PC-9 (cell line): ENCODE measurements around the gene CC2D1B. TPM values are rescaled to one million over a fixed set of nuclear protein-coding genes. Genes with fewer than 3 reads are reported as not detected.

Experiments used
- BruUV-seq: library from RNA; stranded (reverse); fragments of 400-500 nt; replicated peaks from 2 replicates; lab custom pipeline; 2021; lab: Mats Ljungman, UMichigan
- CTCF ChIA-PET: fragments of 300-600 bp; sonication (Branson Sonifier 250); formaldehyde crosslinking; loops from one replicate; lab custom pipeline; 2022; ENCODE audit warnings: antibody characterized with exemption; lab: Charles Lee
- POLR2A ChIA-PET: fragments of 300-600 bp; sonication (Branson Sonifier 250); formaldehyde crosslinking; loops from one replicate; lab custom pipeline; 2022; ENCODE audit warnings: antibody characterized with exemption; ENCODE audit not compliant: unreplicated experiment; lab: Charles Lee
- DNase-seq, 2 experiments: peaks; one replicate each; pipeline versions ENCODE4 v3.0.0 to v3.0.0-alpha.2; 2015 to 2022; ENCODE audit warnings: mixed read lengths in 1 of 2
- H2AFZ ChIP-seq: fragments of 200-600 bp; sonication (generic); 2 replicates; pipeline ENCODE4 v1.8.1; 2017; ENCODE audit warnings: antibody characterized with exemption
- H3F3A ChIP-seq: fragments of 200-600 bp; sonication (generic); 2 replicates; pipeline ENCODE4 v1.8.1; 2017; ENCODE audit warnings: antibody characterized with exemption, mild to moderate bottlenecking, low read depth; ENCODE audit not compliant: insufficient read depth
- H3K27ac ChIP-seq: fragments of 200-600 bp; sonication (generic); 2 replicates; pipeline ENCODE4 v1.6.1; 2016; ENCODE audit warnings: mixed run types
- H3K27me3 ChIP-seq: fragments of 200-600 bp; sonication (generic); 2 replicates; pipeline ENCODE4 v1.6.1; 2016; ENCODE audit warnings: low read depth, mixed run types; ENCODE audit not compliant: insufficient read depth
- H3K36me3 ChIP-seq: fragments of 200-600 bp; sonication (generic); 2 replicates; pipeline ENCODE4 v1.6.1; 2016; ENCODE audit warnings: low read depth, mixed run types
- H3K4me1 ChIP-seq: fragments of 200-600 bp; sonication (generic); replicated peaks from 2 replicates; pipeline ENCODE4 v1.6.1; 2016; ENCODE audit warnings: mixed run types; ENCODE audit not compliant: insufficient read depth
- H3K4me2 ChIP-seq: fragments of 200-600 bp; sonication (generic); 2 replicates; pipeline ENCODE4 v1.6.1; 2017; ENCODE audit warnings: mixed run types
- H3K4me3 ChIP-seq: fragments of 200-600 bp; sonication (generic); 2 replicates; pipeline ENCODE4 v1.6.1; 2016; ENCODE audit warnings: mixed run types
- H3K79me2 ChIP-seq: fragments of 200-600 bp; sonication (generic); 2 replicates; pipeline ENCODE4 v1.6.1; 2017; ENCODE audit warnings: low read depth, mixed run types
- H3K9me2 ChIP-seq: fragments of 200-600 bp; sonication (generic); 2 replicates; pipeline ENCODE4 v1.8.1; 2017; ENCODE audit warnings: mild to moderate bottlenecking; ENCODE audit not compliant: insufficient read depth
- H3K9me3 ChIP-seq: fragments of 200-600 bp; sonication (generic); 2 replicates; pipeline ENCODE4 v1.8.1; 2016; ENCODE audit warnings: low read depth; ENCODE audit not compliant: insufficient read depth
- H4K20me1 ChIP-seq: fragments of 200-600 bp; sonication (generic); 2 replicates; pipeline ENCODE4 v1.8.1; 2017; ENCODE audit not compliant: insufficient read depth
- CTCF ChIP-seq: fragments of 200-600 bp; sonication (generic); conservative IDR thresholded peaks from 2 replicates; pipeline ENCODE4 v1.6.1; 2017; ENCODE audit warnings: mixed run types, antibody characterized with exemption, mild to moderate bottlenecking, moderate library complexity
- EZH2 ChIP-seq: fragments of 200-600 bp; sonication (generic); IDR thresholded peaks from 2 replicates; pipeline ENCODE4 v1.8.0; 2017; ENCODE audit warnings: antibody characterized with exemption, low read depth
- intact Hi-C: fragments of 100-400 bp; cut with micrococcal nuclease; formaldehyde crosslinking; loops from one replicate; pipeline ENCODE4 v1.10.0; 2022; ENCODE audit not compliant: unreplicated experiment
- total RNA-seq: library from RNA; stranded (reverse); gene quantifications from 2 replicates; pipeline ENCODE4 v1.2.3, GENCODE V29; 2021

The CC2D1B gene
- total RNA-seq, 1 experiment from 2014 or later: 33.4 TPM

GRCh38 chr1:52368383-52369172, 2.6 kb upstream of the CC2D1B start:
- ChIA-PET POLR2A (interaction anchor here (0.6 to 0.7 kb wide), 2 partner anchors 310 to 778 kb away, joined by 4 to 5 read pairs; no protein-coding TSS in a partner anchor), CTCF (interaction anchor here (0.7 kb wide), 2 partner anchors 297 to 335 kb away, joined by 3 to 12 read pairs; partner anchors contain the start of gene KTI12)
- intact Hi-C loops: loop anchor here (5.0 kb wide), 1 partner anchor 311 kb away; the partner anchor contains the start of genes BTF3L4 and TXNDC12
- Histone ChIP-seq H3F3A (peaks cover 22% of the 10 kb centered on the region; the same call in 1 of the 2 replicates), H3K9me2 (no peaks in the 10 kb centered on the region), H3K4me2 (peak overlapping the region; percentile 86), H3K4me1 (peaks cover 15% of the 10 kb centered on the region), H3K9me3 (no peaks in the 10 kb centered on the region), H2AFZ (peak overlapping the region; percentile 79), H3K27me3 (no peaks in the 10 kb centered on the region), H3K4me3 (peak overlapping the region; percentile 70), H4K20me1 (no peaks in the 10 kb centered on the region), H3K79me2 (peaks cover 20% of the 10 kb centered on the region), H3K36me3 (no peaks in the 10 kb centered on the region), H3K27ac (no peak overlapping the region)
- peak; percentile 59 to 80 for DNase-seq
- BruUV-seq: no TSS peak
- TF ChIP-seq CTCF (no peak; the same call in 1 of the 2 replicates), EZH2 (no peak)

GRCh38 chr1:52367272-52367671, 1.3 kb upstream of the CC2D1B start:
- Histone ChIP-seq H3K27ac (no peak overlapping the region), H3K27me3 (no peaks in the 10 kb centered on the region), H3K79me2 (peaks cover 20% of the 10 kb centered on the region), H3K9me3 (no peaks in the 10 kb centered on the region), H3K4me2 (no peak overlapping the region), H3K4me1 (peaks cover 15% of the 10 kb centered on the region), H2AFZ (no peak overlapping the region), H3K36me3 (no peaks in the 10 kb centered on the region), H3K9me2 (no peaks in the 10 kb centered on the region), H3K4me3 (no peak overlapping the region), H3F3A (peaks cover 20% of the 10 kb centered on the region; the same call in 1 of the 2 replicates), H4K20me1 (no peaks in the 10 kb centered on the region)
- CTCF ChIA-PET: interaction anchor here (0.6 kb wide), 1 partner anchor 111 kb away, joined by 5 read pairs; no protein-coding TSS in a partner anchor
- TF ChIP-seq EZH2 (no peak), CTCF (no peak)
- POLR2A ChIA-PET: no interaction called here
- BruUV-seq: no TSS peak
- DNase-seq: no peak
- intact Hi-C loops: loop anchor here (5.0 kb wide), 1 partner anchor 310 kb away; the partner anchor contains the start of genes BTF3L4 and TXNDC12

- DNase-seq: no peak
- CTCF ChIA-PET: no interaction called here
Observed at GRCh38 chr1:52366517-52366827, 467 bp upstream of the CC2D1B start.

More at GRCh38 chr1:52366517-52366827, 467 bp upstream of the CC2D1B start:
- Histone ChIP-seq H3K9me2 (no peaks in the 10 kb centered on the region), H2AFZ (peak overlapping the region; percentile 66), H3F3A (peaks cover 20% of the 10 kb centered on the region; the same call in 1 of the 2 replicates), H3K9me3 (no peaks in the 10 kb centered on the region), H3K79me2 (peaks cover 20% of the 10 kb centered on the region), H3K4me3 (peak overlapping the region; percentile 53; the same call in 1 of the 2 replicates), H3K27me3 (no peaks in the 10 kb centered on the region), H3K36me3 (no peaks in the 10 kb centered on the region), H3K4me1 (peaks cover 15% of the 10 kb centered on the region), H3K27ac (no peak overlapping the region), H4K20me1 (no peaks in the 10 kb centered on the region), H3K4me2 (peak overlapping the region; percentile 65)
- intact Hi-C loops: loop anchor here (1.0 to 5.0 kb wide), 2 partner anchors 38 to 309 kb away; partner anchors contain the start of genes BTF3L4, ORC1, PRPF38A and TXNDC12
- TF ChIP-seq EZH2 (no peak), CTCF (no peak)
- POLR2A ChIA-PET: interaction anchor here (0.6 to 1.0 kb wide), 3 partner anchors 37 to 346 kb away, joined by 3 to 21 read pairs (median 8); no protein-coding TSS in a partner anchor
- no TSS peak for BruUV-seq
